Common myeloid progenitor, CD34-positive (primary cell): ENCODE data around the gene ACOT2. TPM values are rescaled to one million over a fixed set of nuclear protein-coding genes. Genes with fewer than 3 reads are reported as not detected.
A peak's percentile ranks its signal among the peaks of the same experiment; 100 is the strongest.
"Not testable (repeated sequence)": the region's sequence is repeated elsewhere in the genome, so short reads cannot be mapped to it uniquely, and the experiment has no call there.

Experiments
- CTCF ChIA-PET: fragments of 350-600 bp; sonication (Branson Sonifier 250); formaldehyde crosslinking; loops from one replicate; lab custom pipeline; 2021; ENCODE audit warnings: antibody characterized with exemption; lab: Charles Lee
- POLR2A ChIA-PET: fragments of 350-600 bp; sonication (Branson Sonifier 250); formaldehyde crosslinking; loops from one replicate; lab custom pipeline; 2021; ENCODE audit warnings: antibody characterized with exemption; lab: Charles Lee
- DNase-seq, 3 donors: peaks; one replicate each; pipeline versions ENCODE4 v3.0.0 to v3.0.0-alpha.2; 2013
- H3K27ac ChIP-seq, 2 experiments: 1 replicate in 1 of 2; 2 replicates in 1 of 2; pipeline ENCODE4 v1.7.0; 2013; ENCODE audit warnings: inconsistent platforms in 2 of 2, low read length in 2 of 2, mild to moderate bottlenecking in 2 of 2, low read depth in 1 of 2, moderate library complexity in 1 of 2; ENCODE audit not compliant: severe bottlenecking in 2 of 2, insufficient read depth in 1 of 2, poor library complexity in 1 of 2
- H3K27me3 ChIP-seq, 5 experiments: replicated peaks in 2 of 5; 1 replicate in 3 of 5; 2 replicates in 2 of 5; pipeline versions ENCODE4 v1.6.1 to v1.7.0; 2013; ENCODE audit warnings: low read length in 4 of 5, mild to moderate bottlenecking in 2 of 5, moderate library complexity in 2 of 5, inconsistent platforms in 1 of 5; ENCODE audit not compliant: insufficient read depth in 5 of 5, control insufficient read depth in 4 of 5
- H3K36me3 ChIP-seq, 4 experiments: 1 replicate in 2 of 4; 2 replicates in 2 of 4; pipeline versions ENCODE4 v1.6.1 to v1.7.0; 2013; ENCODE audit warnings: low read length in 3 of 4, control low read depth in 1 of 4, mild to moderate bottlenecking in 1 of 4; ENCODE audit not compliant: control insufficient read depth in 4 of 4, insufficient read depth in 4 of 4
- H3K4me1 ChIP-seq, 4 experiments: 1 replicate in 3 of 4; 2 replicates in 1 of 4; pipeline versions ENCODE4 v1.6.1 to v1.7.1; 2013; ENCODE audit warnings: low read length in 3 of 4, mild to moderate bottlenecking in 3 of 4, control low read depth in 1 of 4, inconsistent platforms in 1 of 4, moderate library complexity in 1 of 4; ENCODE audit not compliant: control insufficient read depth in 4 of 4, insufficient read depth in 4 of 4; ENCODE audit errors: control extremely low read depth in 1 of 4
- H3K4me3 ChIP-seq, 7 experiments: 1 replicate in 4 of 7; 2 replicates in 3 of 7; pipeline versions ENCODE4 v1.5.1 to v1.7.0; 2013; ENCODE audit warnings: mild to moderate bottlenecking in 7 of 7, low read length in 6 of 7, moderate library complexity in 6 of 7, inconsistent platforms in 2 of 7, low read depth in 2 of 7, control low read depth in 1 of 7; ENCODE audit not compliant: insufficient read depth in 4 of 7, control insufficient read depth in 1 of 7; ENCODE audit errors: extremely low read depth in 1 of 7
- H3K9me3 ChIP-seq, 5 experiments: 1 replicate in 4 of 5; 2 replicates in 1 of 5; pipeline versions ENCODE4 v1.6.1 to v1.7.1; 2013; ENCODE audit warnings: low read length in 4 of 5, mild to moderate bottlenecking in 2 of 5, inconsistent platforms in 1 of 5, low read depth in 1 of 5, moderate library complexity in 1 of 5; ENCODE audit not compliant: control insufficient read depth in 4 of 5, insufficient read depth in 2 of 5; ENCODE audit errors: control extremely low read depth in 1 of 5
- WGBS: methylation state at CpG from one replicate; pipeline ENCODE4 v1.1.5; 2013; ENCODE audit not compliant: insufficient coverage; 5-methylcytosine and 5-hydroxymethylcytosine counted together
- polyA plus RNA-seq: library from polyadenylated mRNA; unstranded; fragments of 120-200 nt; gene quantifications from one replicate; pipeline ENCODE4 v1.2.1, GENCODE V29; 2013

Gene ACOT2, protein sequence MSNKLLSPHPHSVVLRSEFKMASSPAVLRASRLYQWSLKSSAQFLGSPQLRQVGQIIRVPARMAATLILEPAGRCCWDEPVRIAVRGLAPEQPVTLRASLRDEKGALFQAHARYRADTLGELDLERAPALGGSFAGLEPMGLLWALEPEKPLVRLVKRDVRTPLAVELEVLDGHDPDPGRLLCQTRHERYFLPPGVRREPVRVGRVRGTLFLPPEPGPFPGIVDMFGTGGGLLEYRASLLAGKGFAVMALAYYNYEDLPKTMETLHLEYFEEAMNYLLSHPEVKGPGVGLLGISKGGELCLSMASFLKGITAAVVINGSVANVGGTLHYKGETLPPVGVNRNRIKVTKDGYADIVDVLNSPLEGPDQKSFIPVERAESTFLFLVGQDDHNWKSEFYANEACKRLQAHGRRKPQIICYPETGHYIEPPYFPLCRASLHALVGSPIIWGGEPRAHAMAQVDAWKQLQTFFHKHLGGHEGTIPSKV
- 26.7 TPM for polyA plus RNA-seq

DNA sequence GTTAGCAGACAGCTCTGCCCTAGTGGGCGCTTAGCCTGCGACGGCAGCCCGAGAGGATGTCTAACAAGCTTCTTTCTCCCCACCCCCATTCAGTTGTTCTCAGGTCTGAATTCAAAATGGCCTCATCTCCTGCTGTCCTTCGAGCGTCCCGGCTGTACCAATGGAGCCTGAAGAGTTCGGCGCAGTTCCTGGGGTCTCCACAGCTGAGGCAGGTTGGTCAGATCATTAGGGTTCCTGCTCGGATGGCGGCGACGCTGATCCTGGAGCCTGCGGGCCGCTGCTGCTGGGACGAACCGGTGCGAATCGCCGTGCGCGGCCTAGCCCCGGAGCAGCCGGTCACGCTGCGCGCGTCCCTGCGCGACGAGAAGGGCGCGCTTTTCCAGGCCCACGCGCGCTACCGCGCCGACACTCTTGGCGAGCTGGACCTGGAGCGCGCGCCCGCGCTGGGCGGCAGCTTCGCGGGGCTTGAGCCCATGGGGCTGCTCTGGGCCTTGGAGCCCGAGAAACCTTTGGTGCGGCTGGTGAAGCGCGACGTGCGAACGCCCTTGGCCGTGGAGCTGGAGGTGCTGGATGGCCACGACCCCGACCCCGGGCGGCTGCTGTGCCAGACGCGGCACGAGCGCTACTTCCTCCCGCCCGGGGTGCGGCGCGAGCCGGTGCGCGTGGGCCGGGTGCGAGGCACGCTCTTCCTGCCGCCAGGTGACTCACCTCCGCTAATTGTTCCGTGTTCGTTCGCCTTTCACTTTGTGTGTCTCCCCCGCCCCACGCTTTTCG is at the start of gene ACOT2:
Gene ACOT2, plus strand, starts transcription at position 29 of the 774 bp plus-strand sequence. Its CDS starts 28 bp downstream, at position 57.
- not testable (repeated sequence) for H3K9me3 ChIP-seq, H3K36me3 ChIP-seq, H3K27me3 ChIP-seq
- H3K4me1 ChIP-seq: peaks cover 0 to 26% (median 14%) of the 10 kb centered on the region in 4 experiments
- H3K4me3 ChIP-seq: peak within 1 kb of the TSS; percentile 49 to 78 (median 69)
- ChIA-PET CTCF (interaction anchor here (0.6 to 3.5 kb wide), 9 partner anchors 10 to 96 kb away, joined by 3 to 10 read pairs (median 3); partner anchors contain the start of genes ACOT6 and RIOX1), POLR2A (interaction anchor here (0.6 to 1.0 kb wide), 2 partner anchors 79 to 196 kb away, joined by 3 to 5 read pairs; partner anchors contain the start of gene RIOX1)
- 0% methylated on average over 18 of the region's 83 CpGs for WGBS
- H3K27ac ChIP-seq: peak within 1 kb of the TSS in 1 of 2 experiments; percentile 66
- peak; percentile 80 to 90 (median 83) for DNase-seq

DNA sequence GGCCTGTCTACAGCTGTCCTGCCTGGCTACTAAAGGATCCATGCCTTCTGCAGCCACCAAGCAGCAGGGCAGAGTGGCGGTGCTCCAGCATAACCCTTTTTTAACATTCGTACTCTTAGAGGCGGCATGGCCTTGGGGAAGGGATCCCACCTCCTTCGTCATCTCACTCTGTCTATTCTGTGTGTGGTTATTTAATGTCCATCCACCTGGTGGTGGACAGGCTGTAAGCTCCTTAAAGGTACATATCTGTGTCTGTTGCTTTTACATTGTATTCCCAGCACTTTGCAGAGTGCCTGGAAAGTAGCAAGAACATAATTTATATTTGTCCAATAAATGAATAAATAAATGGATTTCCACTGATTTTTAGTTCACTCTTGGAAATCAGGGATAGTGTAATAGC is 47.8 kb upstream of the ACOT2 start:
- H3K36me3 ChIP-seq: peaks cover 0 to 3% (median 0%) of the 10 kb centered on the region in 4 experiments
- no peaks in the 10 kb centered on the region for H3K4me1 ChIP-seq
- H3K4me3 ChIP-seq: no peak overlapping the region
- DNase-seq: no peak
- CTCF ChIA-PET: interaction anchor here (1.3 to 2.8 kb wide), 2 partner anchors 10 to 12 kb away, joined by 3 to 17 read pairs; no protein-coding TSS in a partner anchor
- no CpG with 5 or more reads among the region's 4 CpGs for WGBS
- H3K27ac ChIP-seq: no peak overlapping the region
- POLR2A ChIA-PET: interaction anchor here (0.6 kb wide), 1 partner anchor 78 kb away, joined by 5 read pairs; no protein-coding TSS in a partner anchor
- no peaks in the 10 kb centered on the region for H3K9me3 ChIP-seq
- H3K27me3 ChIP-seq: no peaks in the 10 kb centered on the region

DNA sequence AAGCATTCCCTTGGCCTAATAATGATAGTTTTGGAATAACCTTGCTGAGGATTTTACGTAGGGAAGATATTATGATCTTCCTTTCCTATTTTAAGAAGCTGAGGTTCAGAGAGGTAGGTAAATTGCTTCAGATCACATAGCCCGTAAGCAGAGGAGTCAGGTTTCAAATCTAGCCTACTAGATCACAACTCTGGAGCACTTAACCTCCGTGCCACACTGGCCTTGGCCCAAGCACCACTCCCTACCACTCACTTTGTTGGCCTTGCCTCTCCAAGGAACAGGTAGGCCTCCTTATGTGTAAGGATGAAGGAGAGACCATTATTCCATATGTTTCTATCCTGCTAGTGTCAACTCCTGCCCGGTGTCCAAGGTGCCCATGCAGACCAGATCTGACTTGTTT is 44.5 kb upstream of the ACOT2 start:
- H3K27ac ChIP-seq: no peak overlapping the region
- no peak for DNase-seq
- peaks cover 0 to 3% (median 0%) of the 10 kb centered on the region in 4 experiments for H3K36me3 ChIP-seq
- H3K9me3 ChIP-seq: no peaks in the 10 kb centered on the region
- H3K4me1 ChIP-seq: no peaks in the 10 kb centered on the region
- no peak overlapping the region for H3K4me3 ChIP-seq
- CTCF ChIA-PET: no interaction called here
- no peaks in the 10 kb centered on the region for H3K27me3 ChIP-seq
- POLR2A ChIA-PET: no interaction called here
- WGBS: 100% methylated on average over 2 of the region's 4 CpGs

DNA sequence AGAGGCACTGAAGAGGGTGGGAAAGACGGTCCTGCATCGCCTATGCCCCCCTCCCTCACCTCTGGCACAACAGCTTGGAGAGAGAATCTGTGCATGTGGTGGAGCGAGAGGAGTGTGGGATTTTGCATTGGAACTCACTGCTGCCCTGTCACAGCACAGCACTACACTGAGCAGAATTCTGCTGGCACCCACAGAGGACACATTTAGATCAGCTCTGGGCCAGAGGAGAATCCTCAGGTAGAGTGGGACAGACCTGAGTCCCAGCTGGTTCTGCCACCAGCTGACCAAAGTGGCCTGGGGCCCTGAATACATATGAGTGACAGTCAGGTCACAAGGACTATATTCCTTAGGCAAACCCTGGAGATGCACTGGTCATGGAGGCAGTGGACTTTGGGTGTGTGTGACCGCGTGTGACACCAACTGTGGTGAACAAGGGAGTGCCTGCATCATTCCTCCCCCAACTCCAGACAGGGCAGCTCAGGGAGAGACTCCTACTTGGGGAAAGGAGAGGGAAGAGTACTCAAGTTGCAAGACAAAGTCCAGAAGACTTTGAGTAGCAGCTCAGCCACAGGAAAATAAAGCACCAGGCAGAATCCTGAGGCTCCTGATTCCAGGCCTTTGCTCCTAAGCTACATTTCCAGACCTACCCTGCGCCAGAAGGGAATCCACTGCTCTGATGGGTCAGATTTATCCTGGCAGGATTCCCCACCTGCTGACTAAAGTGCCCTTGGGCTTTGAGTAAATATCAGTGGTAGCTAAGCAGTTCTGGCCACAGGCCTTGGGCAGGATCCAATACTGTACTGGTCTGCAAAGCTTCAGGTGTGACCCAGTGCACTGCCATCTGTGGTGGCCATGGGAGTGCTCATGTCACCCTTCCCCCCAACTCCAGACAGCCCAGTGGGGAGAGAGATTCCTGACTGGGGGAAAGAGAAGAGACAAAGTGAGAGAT is 42.7 kb upstream of the ACOT2 start:
- ChIA-PET CTCF (interaction anchor here (1.1 to 3.7 kb wide), 4 partner anchors 10 to 40 kb away, joined by 3 to 11 read pairs (median 3); partner anchors contain the start of gene ACOT1), POLR2A (no interaction called here)
- Histone ChIP-seq H3K4me3 (no peak overlapping the region), H3K27me3 (no peaks in the 10 kb centered on the region), H3K27ac (no peak overlapping the region), H3K9me3 (no peaks in the 10 kb centered on the region), H3K36me3 (peaks cover 0 to 3% (median 0%) of the 10 kb centered on the region in 4 experiments), H3K4me1 (no peaks in the 10 kb centered on the region)
- 100% methylated on average over 1 of the region's 6 CpGs for WGBS
- no peak for DNase-seq

DNA sequence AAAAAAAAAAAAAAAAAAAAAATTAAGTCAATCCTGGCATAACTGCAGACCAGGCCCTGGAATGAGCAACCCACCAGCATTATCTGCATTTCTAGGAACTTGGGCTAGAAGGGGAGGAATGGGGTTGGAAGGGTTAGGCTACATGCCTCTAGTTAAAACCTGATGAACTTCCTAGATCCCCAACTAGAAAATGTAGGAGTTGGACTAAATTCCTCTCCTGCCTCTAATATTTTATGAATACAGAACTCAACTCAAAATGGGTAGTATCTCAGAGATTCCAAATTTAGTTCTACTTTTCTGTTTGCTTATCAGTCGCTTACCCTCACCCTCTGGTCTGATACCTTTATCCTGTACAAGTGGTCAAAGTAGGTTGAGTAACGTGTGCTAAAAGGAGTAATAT is 39.7 kb upstream of the ACOT2 start:
- CTCF ChIA-PET: interaction anchor here (3.7 kb wide), 1 partner anchor 21 kb away, joined by 11 read pairs; no protein-coding TSS in a partner anchor
- POLR2A ChIA-PET, H3K36me3 ChIP-seq, H3K4me1 ChIP-seq, DNase-seq, H3K27me3 ChIP-seq, H3K4me3 ChIP-seq, H3K27ac ChIP-seq, H3K9me3 ChIP-seq: not testable (repeated sequence)
- WGBS: no CpG with 5 or more reads among the region's 2 CpGs

DNA sequence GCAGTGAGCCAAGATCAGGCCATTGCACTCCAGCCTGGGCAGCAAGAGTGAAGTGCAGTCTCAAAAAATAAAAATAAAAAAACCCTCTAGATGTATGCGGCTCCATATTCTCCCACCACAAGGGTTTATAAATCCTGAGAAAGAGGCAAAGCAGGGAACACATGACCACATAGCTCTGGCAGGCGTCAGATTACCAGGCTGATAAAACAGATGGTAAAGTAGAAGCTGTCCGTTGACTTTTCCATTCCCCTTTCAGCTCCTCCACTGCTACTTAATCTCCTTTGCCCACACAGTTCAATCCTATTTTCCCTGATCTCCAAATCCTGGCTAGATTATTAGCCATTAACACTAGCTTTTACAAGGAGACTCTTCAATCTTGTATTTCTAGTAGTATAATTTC is 37.0 kb upstream of the ACOT2 start:
- H3K27ac ChIP-seq, H3K9me3 ChIP-seq, H3K27me3 ChIP-seq, H3K4me1 ChIP-seq, POLR2A ChIA-PET, CTCF ChIA-PET, H3K4me3 ChIP-seq, H3K36me3 ChIP-seq, DNase-seq: not testable (repeated sequence)
- no CpG with 5 or more reads among the region's 3 CpGs for WGBS
